Rectal smooth muscle tissue (tissue), 1 donor: ENCODE measurements around the gene RTP3.

ENCODE experiments used
- H3K27ac ChIP-seq: one replicate; pipeline ENCODE4 v1.7.0; 2013; ENCODE audit warnings: low read depth, low read length, inconsistent platforms
- H3K27me3 ChIP-seq: one replicate; pipeline ENCODE4 v1.7.0; 2013; ENCODE audit warnings: low read length; ENCODE audit not compliant: control insufficient read depth, insufficient read depth
- H3K36me3 ChIP-seq: one replicate; pipeline ENCODE4 v1.7.0; 2013; ENCODE audit warnings: low read length; ENCODE audit not compliant: control insufficient read depth, insufficient read depth
- H3K4me1 ChIP-seq: one replicate; pipeline ENCODE4 v1.7.0; 2013; ENCODE audit warnings: low read length; ENCODE audit not compliant: control insufficient read depth, insufficient read depth
- H3K4me3 ChIP-seq: one replicate; pipeline ENCODE4 v1.7.0; 2013; ENCODE audit warnings: low read length
- H3K9ac ChIP-seq: one replicate; pipeline ENCODE4 v1.7.0; 2013; ENCODE audit warnings: low read length

Gene RTP3

GRCh38 chr3:46463120-46463867 is 34.5 kb upstream of the RTP3 start:
- no peak overlapping the region for H3K27ac ChIP-seq
- no peaks in the 10 kb centered on the region for H3K36me3 ChIP-seq
- H3K9ac ChIP-seq: no peak overlapping the region
- no peaks in the 10 kb centered on the region for H3K4me1 ChIP-seq
- peaks cover 2% of the 10 kb centered on the region for H3K27me3 ChIP-seq
- H3K4me3 ChIP-seq: no peak overlapping the region

GRCh38 chr3:46463868-46464241 is 33.9 kb upstream of the RTP3 start:
- no peak overlapping the region for H3K27ac ChIP-seq
- peaks cover 2% of the 10 kb centered on the region for H3K27me3 ChIP-seq
- no peak overlapping the region for H3K9ac ChIP-seq
- H3K4me1 ChIP-seq: no peaks in the 10 kb centered on the region
- H3K4me3 ChIP-seq: no peak overlapping the region
- H3K36me3 ChIP-seq: no peaks in the 10 kb centered on the region

- Histone ChIP-seq H3K27me3 (peaks cover 2% of the 10 kb centered on the region), H3K4me3 (no peak within 1 kb of the TSS), H3K4me1 (no peaks in the 10 kb centered on the region), H3K9ac (no peak within 1 kb of the TSS), H3K27ac (no peak within 1 kb of the TSS), H3K36me3 (no peaks in the 10 kb centered on the region)
Measured at GRCh38 chr3:46464326-46465195, 33.2 kb upstream of the RTP3 start, which contains the start of gene LTF. Gene LTF (minus strand): TSS chr3:46464905. CDS start chr3:46464867, 38 bp downstream.

GRCh38 chr3:46465196-46465520 is 32.6 kb upstream of the RTP3 start:
- H3K4me1 ChIP-seq: no peaks in the 10 kb centered on the region

GRCh38 chr3:46466273-46466672 is 31.5 kb upstream of the RTP3 start:
- Histone ChIP-seq H3K4me1 (no peaks in the 10 kb centered on the region), H3K9ac (no peak overlapping the region), H3K27me3 (peaks cover 2% of the 10 kb centered on the region), H3K4me3 (no peak overlapping the region), H3K36me3 (no peaks in the 10 kb centered on the region), H3K27ac (no peak overlapping the region)

More at GRCh38 chr3:46465196-46465520, 32.6 kb upstream of the RTP3 start:
- no peak overlapping the region for H3K4me3 ChIP-seq
- no peak overlapping the region for H3K27ac ChIP-seq
- no peaks in the 10 kb centered on the region for H3K36me3 ChIP-seq
- H3K27me3 ChIP-seq: peaks cover 2% of the 10 kb centered on the region
- no peak overlapping the region for H3K9ac ChIP-seq

GRCh38 chr3:46466871-46467403 is 30.8 kb upstream of the RTP3 start:
- H3K4me3 ChIP-seq: no peak overlapping the region
- no peak overlapping the region for H3K27ac ChIP-seq
- H3K36me3 ChIP-seq: no peaks in the 10 kb centered on the region
- H3K4me1 ChIP-seq: no peaks in the 10 kb centered on the region
- no peak overlapping the region for H3K9ac ChIP-seq
- H3K27me3 ChIP-seq: peaks cover 2% of the 10 kb centered on the region

GRCh38 chr3:46467562-46467961 is 30.2 kb upstream of the RTP3 start:
- Histone ChIP-seq H3K27me3 (peaks cover 2% of the 10 kb centered on the region), H3K4me1 (no peaks in the 10 kb centered on the region)

GRCh38 chr3:46468753-46469600 is 28.8 kb upstream of the RTP3 start:
- no peak overlapping the region for H3K27ac ChIP-seq
- peaks cover 2% of the 10 kb centered on the region for H3K27me3 ChIP-seq
- no peak overlapping the region for H3K9ac ChIP-seq
- no peaks in the 10 kb centered on the region for H3K4me1 ChIP-seq
- H3K36me3 ChIP-seq: no peaks in the 10 kb centered on the region
- H3K4me3 ChIP-seq: no peak overlapping the region

More at GRCh38 chr3:46467562-46467961, 30.2 kb upstream of the RTP3 start:
- Histone ChIP-seq H3K27ac (no peak overlapping the region), H3K9ac (no peak overlapping the region), H3K4me3 (no peak overlapping the region), H3K36me3 (no peaks in the 10 kb centered on the region)

GRCh38 chr3:46469680-46470357 is 28.0 kb upstream of the RTP3 start:
- Histone ChIP-seq H3K36me3 (no peaks in the 10 kb centered on the region), H3K4me1 (no peaks in the 10 kb centered on the region), H3K27ac (no peak overlapping the region), H3K4me3 (no peak overlapping the region), H3K9ac (no peak overlapping the region), H3K27me3 (peaks cover 2% of the 10 kb centered on the region)

GRCh38 chr3:46470831-46471230 is 26.9 kb upstream of the RTP3 start:
- Histone ChIP-seq H3K27ac (no peak overlapping the region), H3K4me3 (no peak overlapping the region)

GRCh38 chr3:46471371-46471914 is 26.3 kb upstream of the RTP3 start:
- Histone ChIP-seq H3K27ac (no peak overlapping the region), H3K36me3 (no peaks in the 10 kb centered on the region), H3K4me3 (no peak overlapping the region), H3K9ac (no peak overlapping the region), H3K27me3 (no peaks in the 10 kb centered on the region), H3K4me1 (no peaks in the 10 kb centered on the region)

More at GRCh38 chr3:46470831-46471230, 26.9 kb upstream of the RTP3 start:
- H3K9ac ChIP-seq: no peak overlapping the region
- no peaks in the 10 kb centered on the region for H3K27me3 ChIP-seq
- no peaks in the 10 kb centered on the region for H3K4me1 ChIP-seq
- H3K36me3 ChIP-seq: no peaks in the 10 kb centered on the region
